H1 (cell line): Measurements from ENCODE around the gene TRAPPC12. TPM values are rescaled to one million over a fixed set of nuclear protein-coding genes. Genes with fewer than 3 reads are reported as not detected.

Experiments used
- CTCF ChIA-PET: fragments of 300-600 bp; sonication (Branson Sonifier 250); formaldehyde crosslinking; loops from one replicate; lab custom pipeline; 2021; ENCODE audit not compliant: partially characterized antibody; lab: Charles Lee
- POLR2A ChIA-PET: fragments of 300-600 bp; sonication (Branson Sonifier 250); formaldehyde crosslinking; loops from one replicate; lab custom pipeline; 2021; ENCODE audit warnings: inconsistent platforms; ENCODE audit not compliant: partially characterized antibody; lab: Charles Lee
- DNase-seq, 2 experiments: peaks; one replicate each; pipeline versions ENCODE4 v3.0.0 to v3.0.0-alpha.2; 2010 to 2022; ENCODE audit warnings: low spot score in 2 of 2, low read depth in 1 of 2, mixed read lengths in 1 of 2
- FAIRE-seq: peaks from 2 replicates; lab custom pipeline; 2011; peaks lifted over from hg19 to GRCh38; lab: Jason Lieb, UNC
- H2AFZ ChIP-seq: 2 replicates; pipeline ENCODE4 v1.8.1; 2012; ENCODE audit warnings: low read length, inconsistent platforms
- H2AK5ac ChIP-seq: 2 replicates; pipeline ENCODE4 v1.6.1; 2013; ENCODE audit warnings: low read depth, low read length
- H2BK120ac ChIP-seq: replicated peaks from 2 replicates; pipeline ENCODE3; 2013; ENCODE audit warnings: low read depth, low read length, inconsistent platforms
- H2BK12ac ChIP-seq: 2 replicates; pipeline ENCODE4 v1.6.1; 2013; ENCODE audit warnings: low read depth, low read length
- H2BK15ac ChIP-seq: 2 replicates; pipeline ENCODE4 v1.6.1; 2013; ENCODE audit warnings: low read length
- H2BK20ac ChIP-seq: 2 replicates; pipeline ENCODE4 v1.6.1; 2013; ENCODE audit warnings: low read length
- H2BK5ac ChIP-seq: 2 replicates; pipeline ENCODE4 v1.6.1; 2013; ENCODE audit warnings: low read depth, low read length
- H3K14ac ChIP-seq: 2 replicates; pipeline ENCODE4 v1.6.1; 2013; ENCODE audit warnings: inconsistent platforms; ENCODE audit not compliant: insufficient read length
- H3K18ac ChIP-seq: 2 replicates; pipeline ENCODE4 v1.6.1; 2013; ENCODE audit warnings: low read length; ENCODE audit errors: extremely low read depth
- H3K23ac ChIP-seq: 2 replicates; pipeline ENCODE4 v1.6.1; 2013; ENCODE audit warnings: inconsistent platforms; ENCODE audit not compliant: insufficient read length
- H3K23me2 ChIP-seq: 2 replicates; pipeline ENCODE4 v1.6.1; 2013; ENCODE audit warnings: low read depth, low read length
- H3K27ac ChIP-seq: 2 replicates; pipeline ENCODE4 v1.6.1; 2011; ENCODE audit warnings: low read depth, low read length, inconsistent platforms
- H3K27me3 ChIP-seq, 4 experiments: replicated peaks in 1 of 4; 1 replicate in 1 of 4; 2 replicates in 3 of 4; pipeline versions ENCODE4 v1.6.1 to v1.8.1; 2011 to 2013; ENCODE audit warnings: low read length in 3 of 4, mild to moderate bottlenecking in 3 of 4, inconsistent platforms in 2 of 4, mixed read lengths in 2 of 4, moderate library complexity in 1 of 4; ENCODE audit not compliant: control insufficient read depth in 3 of 4, insufficient read depth in 3 of 4; ENCODE audit errors: extremely low read depth in 1 of 4
- H3K36me3 ChIP-seq, 4 experiments: 2 replicates each; pipeline versions ENCODE4 v1.6.1 to v1.8.1; 2011 to 2013; ENCODE audit warnings: mild to moderate bottlenecking in 4 of 4, low read length in 3 of 4, moderate library complexity in 2 of 4, control low read depth in 1 of 4, inconsistent platforms in 1 of 4; ENCODE audit not compliant: insufficient read depth in 4 of 4, control insufficient read depth in 2 of 4
- H3K4ac ChIP-seq: replicated peaks from 2 replicates; pipeline ENCODE3; 2013; ENCODE audit warnings: low read length, low read depth, mixed read lengths, inconsistent platforms; ENCODE audit not compliant: insufficient read length
- H3K4me1 ChIP-seq, 4 experiments: replicated peaks in 1 of 4; 1 replicate in 1 of 4; 2 replicates in 3 of 4; pipeline versions ENCODE4 v1.6.1 to v1.8.1; 2011 to 2013; ENCODE audit warnings: low read length in 3 of 4, inconsistent platforms in 2 of 4, mixed read lengths in 1 of 4; ENCODE audit not compliant: insufficient read depth in 4 of 4, control insufficient read depth in 3 of 4
- H3K4me2 ChIP-seq, 2 experiments: 2 replicates each; pipeline versions ENCODE4 v1.6.1 to v1.8.1; 2011 to 2013; ENCODE audit warnings: low read depth in 2 of 2, low read length in 2 of 2, control low read depth in 1 of 2, inconsistent platforms in 1 of 2, mild to moderate bottlenecking in 1 of 2; ENCODE audit not compliant: insufficient read depth in 1 of 2
- H3K4me3 ChIP-seq, 4 experiments: fragments of 200-600, 300-600 bp in 1 of 4; sonication (generic), shearing (Covaris generic), sonication (Bioruptor Twin) in 1 of 4; 2 replicates each; pipeline versions ENCODE4 v1.5.1 to v1.8.1; 2011 to 2016; ENCODE audit warnings: low read length in 4 of 4, low read depth in 3 of 4, control low read depth in 2 of 4, inconsistent platforms in 2 of 4, mild to moderate bottlenecking in 2 of 4, mixed read lengths in 1 of 4, moderate library complexity in 1 of 4; ENCODE audit not compliant: insufficient read depth in 2 of 4; ENCODE audit errors: extremely low read depth in 1 of 4
- H3K56ac ChIP-seq: replicated peaks from 2 replicates; pipeline ENCODE3; 2013; ENCODE audit warnings: low read depth, mild to moderate bottlenecking, mixed read lengths, low read length, inconsistent platforms; ENCODE audit not compliant: insufficient read length
- H3K79me1 ChIP-seq: 2 replicates; pipeline ENCODE4 v1.6.1; 2013; ENCODE audit warnings: low read depth, low read length, control low read depth
- H3K79me2 ChIP-seq, 2 experiments: 2 replicates each; pipeline versions ENCODE4 v1.6.1 to v1.8.1; 2012 to 2013; ENCODE audit warnings: low read length in 2 of 2, mild to moderate bottlenecking in 2 of 2, inconsistent platforms in 1 of 2; ENCODE audit not compliant: insufficient read depth in 2 of 2, control insufficient read depth in 1 of 2
- H3K9ac ChIP-seq, 4 experiments: replicated peaks in 1 of 4; 1 replicate in 1 of 4; 2 replicates in 3 of 4; pipeline versions ENCODE4 v1.6.1 to v1.8.1; 2011 to 2013; ENCODE audit warnings: low read depth in 3 of 4, low read length in 3 of 4, control low read depth in 2 of 4, mild to moderate bottlenecking in 2 of 4, moderate library complexity in 2 of 4, inconsistent platforms in 1 of 4; ENCODE audit errors: extremely low read depth in 1 of 4
- H3K9me3 ChIP-seq, 2 experiments: 2 replicates each; pipeline versions ENCODE4 v1.6.1 to v1.8.1; 2012 to 2013; ENCODE audit warnings: mild to moderate bottlenecking in 2 of 2, moderate library complexity in 2 of 2, control low read depth in 1 of 2, inconsistent platforms in 1 of 2, low read depth in 1 of 2, low read length in 1 of 2, mixed read lengths in 1 of 2; ENCODE audit not compliant: insufficient read depth in 2 of 2
- H4K20me1 ChIP-seq, 2 experiments: replicated peaks in 1 of 2; 2 replicates each; pipeline versions ENCODE3 to v1.8.1; 2011 to 2013; ENCODE audit warnings: inconsistent platforms in 2 of 2, low read length in 2 of 2, mild to moderate bottlenecking in 1 of 2; ENCODE audit not compliant: insufficient read depth in 2 of 2, control insufficient read depth in 1 of 2
- H4K5ac ChIP-seq: 2 replicates; pipeline ENCODE4 v1.6.1; 2013; ENCODE audit warnings: low read length, low read depth, mixed read lengths, inconsistent platforms; ENCODE audit not compliant: insufficient read length
- H4K8ac ChIP-seq: 2 replicates; pipeline ENCODE4 v1.8.0; 2013; ENCODE audit warnings: mild to moderate bottlenecking, moderate library complexity, low read length, inconsistent platforms; ENCODE audit not compliant: insufficient read depth; ENCODE audit errors: extremely low read depth
- H4K91ac ChIP-seq: replicated peaks from 2 replicates; pipeline ENCODE3; 2013; ENCODE audit warnings: low read length, mixed read lengths, inconsistent platforms; ENCODE audit not compliant: insufficient read length
- CBX5 ChIP-seq: fragments of 300-800, 300-1000 bp; sonication (generic); IDR thresholded peaks from 2 replicates; pipeline ENCODE4 v1.7.1; 2016; ENCODE audit warnings: antibody characterized with exemption, low read length, low read depth
- CEBPB ChIP-seq: IDR thresholded peaks from 2 replicates; pipeline ENCODE4 v1.6.1; 2012; ENCODE audit warnings: low read depth, low read length
- POU5F1 ChIP-seq: IDR thresholded peaks from 2 replicates; pipeline ENCODE4 v1.6.1; 2011; ENCODE audit warnings: low read depth, mild to moderate bottlenecking, low read length, moderate library complexity
- RNF2 ChIP-seq: fragments of 200-900, 300-1000 bp; sonication (generic); IDR thresholded peaks from 2 replicates; pipeline ENCODE4 v1.7.1; 2016; ENCODE audit warnings: borderline replicate concordance, low read depth, mild to moderate bottlenecking, antibody characterized with exemption, low read length; ENCODE audit not compliant: poor library complexity, severe bottlenecking; ENCODE audit errors: missing control alignments
- SIN3A ChIP-seq, 2 experiments: IDR thresholded peaks in 1 of 2; conservative IDR thresholded peaks in 1 of 2; 2 replicates each; pipeline ENCODE4 v1.6.1; 2011 to 2012; ENCODE audit warnings: low read length in 2 of 2, improper control_type of control experiment in 1 of 2, low read depth in 1 of 2, mild to moderate bottlenecking in 1 of 2
- whole genome bisulfite sequencing, 2 experiments: shearing (Covaris generic) in 1 of 2; methylation state at CpG; one replicate each; pipeline versions ENCODE4 v1.1.6 to v1.1.7; 2013 to 2015; ENCODE audit warnings: low lambda C conversion rate in 2 of 2, mixed read lengths in 2 of 2, inconsistent platforms in 1 of 2, low coverage in 1 of 2, missing lambda C conversion rate in 1 of 2; ENCODE audit not compliant: insufficient replicate concordance in 2 of 2, insufficient coverage in 1 of 2, insufficient read length in 1 of 2; ENCODE audit errors: extremely low coverage in 1 of 2, missing lambda C conversion rate in 1 of 2; 5-methylcytosine and 5-hydroxymethylcytosine counted together
- polyA plus RNA-seq, 7 experiments: library from polyadenylated mRNA; depleted of rRNA in 3 of 7; stranded (reverse) in 5 of 7; unstranded in 2 of 7; fragments of >200 nt in 5 of 7; fragments of 200-250 nt in 2 of 7; gene quantifications; 1 replicate in 5 of 7; 2 replicates in 1 of 7; 4 replicates in 1 of 7; pipeline versions ENCODE4 v1.2.1 to v1.2.3, GENCODE V29; 2011 to 2013; ENCODE audit warnings: missing spikeins in 2 of 7, mixed read lengths in 2 of 7
- total RNA-seq: library from RNA; stranded (reverse); fragmentation: NEBNext Ultra II Directional; extraction: Animal tissue kit (Norgen Biotek cat#: 25700); gene quantifications from 2 replicates; pipeline ENCODE4 v1.2.1, GENCODE V29; 2021

Gene TRAPPC12
- total and polyA plus RNA-seq, 2 of the 8 experiments (the other 6 are each of a cell fraction or from before 2014, with no cell fraction given): 35.0 to 67.3 TPM

DNA sequence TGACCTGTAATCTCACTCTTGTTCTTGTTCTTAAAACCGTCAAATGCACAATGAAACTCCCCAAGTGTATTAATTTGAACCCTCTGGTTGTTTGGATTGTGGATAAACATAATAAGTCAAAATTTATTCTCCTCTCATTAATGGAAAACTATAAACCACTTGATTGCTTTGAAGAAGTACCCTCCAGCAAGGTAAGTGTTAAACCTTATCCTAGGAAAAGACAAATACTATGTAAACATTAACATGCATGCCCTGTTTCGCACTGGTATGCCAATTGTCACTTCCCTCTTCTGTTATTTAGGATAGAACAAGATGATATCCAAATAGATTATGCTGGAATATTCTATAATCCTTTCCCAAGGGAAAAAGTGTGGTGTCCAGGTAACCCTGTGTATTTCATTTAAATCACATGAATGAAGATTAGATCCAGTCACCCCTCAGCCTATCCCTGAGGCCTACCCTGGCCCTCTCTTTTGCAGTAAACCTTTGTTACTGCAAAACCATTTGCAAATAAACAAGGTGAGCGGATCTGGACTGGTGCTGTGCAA, 138.5 kb downstream of the TRAPPC12 start:
- H3K27me3 ChIP-seq: no peaks in the 10 kb centered on the region
- ChIA-PET CTCF (no interaction called here), POLR2A (interaction anchor here (0.9 to 3.2 kb wide), 8 partner anchors 10 to 141 kb away, joined by 3 to 17 read pairs (median 4); partner anchors contain the start of gene RNASEH1)
- no peaks in the 10 kb centered on the region; the same call in 1 of the 2 replicates for H3K79me1 ChIP-seq
- no peak for DNase-seq
- H3K79me2 ChIP-seq: peaks cover 0 to 11% of the 10 kb centered on the region in 2 experiments; a peak in 1 of 4 replicates
- H3K18ac ChIP-seq: peak overlapping the region; percentile 90; the same call in 1 of the 2 replicates
- no peaks in the 10 kb centered on the region for H3K9me3 ChIP-seq
- H4K20me1 ChIP-seq: no peaks in the 10 kb centered on the region
- peak overlapping the region; percentile 54 to 78 (median 70) for H3K4me3 ChIP-seq
- peak overlapping the region; percentile 63 to 82 for H3K4me2 ChIP-seq
- peak overlapping the region; percentile 8 for H4K5ac ChIP-seq
- H4K8ac ChIP-seq: no peak overlapping the region
- WGBS, 2 experiments: 31% methylated on average over 3 of the region's 3 CpGs; no CpG with 5 or more reads in 1 of the 2 experiments
- peaks cover 0 to 4% (median 0%) of the 10 kb centered on the region in 4 experiments; a peak in 3 of 8 replicates for H3K36me3 ChIP-seq
- H2AFZ ChIP-seq: no peak overlapping the region
- H2BK12ac ChIP-seq: no peak overlapping the region
- H3K56ac ChIP-seq: peak overlapping the region; percentile 83
- peaks cover 9% of the 10 kb centered on the region for H3K23me2 ChIP-seq
- H3K14ac ChIP-seq: no peak overlapping the region
- FAIRE-seq: no peak
- H4K91ac ChIP-seq: no peak overlapping the region
- H3K27ac ChIP-seq: 0 out of 2 replicates have a peak overlapping the region, but pooled peaks have one; percentile 20
- H2AK5ac ChIP-seq: no peak overlapping the region
- H2BK5ac ChIP-seq: peak overlapping the region; percentile 87
- peak overlapping the region in 3 of 4 experiments; percentile 51 to 84 (median 58); a peak in 6 of 7 replicates for H3K9ac ChIP-seq
- H3K23ac ChIP-seq: no peak overlapping the region
- no peak overlapping the region for H2BK120ac ChIP-seq
- no peak overlapping the region for H2BK20ac ChIP-seq
- no peak overlapping the region for H3K4ac ChIP-seq
- peaks cover 0 to 3% (median 1%) of the 10 kb centered on the region in 4 experiments; a peak in 3 of 7 replicates for H3K4me1 ChIP-seq
- no peak overlapping the region for H2BK15ac ChIP-seq
- TF ChIP-seq SIN3A (conservative IDR thresholded peaks at IDR 0.05 in 1 of 2, IDR thresholded peaks at IDR 0.05 in 1 of 2; ENCODE audit: low read depth in 1 of 2, low read length in 2 of 2) (no peak), CBX5 (no peak), POU5F1 (no peak), CEBPB (no peak), RNF2 (no peak)
